Hepatocyte (in vitro differentiated cells): ENCODE results near the gene FOXF1. TPM values are rescaled to one million over a fixed set of nuclear protein-coding genes. Genes with fewer than 3 reads are reported as not detected.

Source experiments
- DNase-seq: peaks from one replicate; pipeline ENCODE4 v3.0.0-alpha.2; 2016; ENCODE audit warnings: low spot score
- H2AFZ ChIP-seq: fragments of 200-600 bp; sonication (generic); 2 replicates; pipeline ENCODE4 v1.6.0; 2016; ENCODE audit warnings: antibody characterized with exemption, mild to moderate bottlenecking
- H3K27ac ChIP-seq: fragments of 200-600 bp; sonication (generic); 2 replicates; pipeline ENCODE4 v1.5.1; 2016; ENCODE audit warnings: mild to moderate bottlenecking
- H3K27me3 ChIP-seq: fragments of 200-600 bp; sonication (generic); 2 replicates; pipeline ENCODE4 v1.6.1; 2016
- H3K36me3 ChIP-seq: fragments of 200-600 bp; sonication (generic); replicated peaks from 2 replicates; pipeline ENCODE4 v1.5.1; 2016; ENCODE audit warnings: low read depth; ENCODE audit not compliant: insufficient read depth
- H3K4me1 ChIP-seq: fragments of 200-600 bp; sonication (generic); 2 replicates; pipeline ENCODE4 v1.5.1; 2016; ENCODE audit warnings: mild to moderate bottlenecking, moderate library complexity; ENCODE audit not compliant: insufficient read depth
- H3K4me2 ChIP-seq: fragments of 200-600 bp; sonication (generic); 2 replicates; pipeline ENCODE4 v1.6.0; 2016
- H3K4me3 ChIP-seq: fragments of 200-600 bp; sonication (generic); 2 replicates; pipeline ENCODE4 v1.5.1; 2016; ENCODE audit warnings: mild to moderate bottlenecking
- H3K79me2 ChIP-seq: fragments of 200-600 bp; sonication (generic); 2 replicates; pipeline ENCODE4 v1.6.0; 2017; ENCODE audit warnings: mild to moderate bottlenecking
- H3K9me2 ChIP-seq: fragments of 200-600 bp; sonication (generic); replicated peaks from 2 replicates; pipeline ENCODE4 v1.6.0; 2017; ENCODE audit warnings: mild to moderate bottlenecking; ENCODE audit not compliant: insufficient read depth
- H3K9me3 ChIP-seq: fragments of 200-600 bp; sonication (generic); 2 replicates; pipeline ENCODE4 v1.5.1; 2016; ENCODE audit warnings: low read depth, mild to moderate bottlenecking
- H4K20me1 ChIP-seq: fragments of 200-600 bp; sonication (generic); 2 replicates; pipeline ENCODE4 v1.6.0; 2016; ENCODE audit warnings: mild to moderate bottlenecking; ENCODE audit not compliant: insufficient read depth, poor library complexity, severe bottlenecking
- EZH2 ChIP-seq: fragments of 200-600 bp; sonication (generic); IDR thresholded peaks from 2 replicates; pipeline ENCODE4 v1.6.1; 2016; ENCODE audit warnings: antibody characterized with exemption, mild to moderate bottlenecking, borderline replicate concordance
- EZH2phosphoT487 ChIP-seq: fragments of 200-600 bp; sonication (generic); IDR thresholded peaks from one replicate; pipeline ENCODE4 v1.6.1; 2018; ENCODE audit warnings: antibody characterized with exemption, mild to moderate bottlenecking, low read depth, moderate library complexity; ENCODE audit not compliant: unreplicated experiment, severe bottlenecking
- WGBS: methylation state at CpG from one replicate; pipeline ENCODE4 v1.1.6; 2016; ENCODE audit warnings: low lambda C conversion rate; ENCODE audit errors: missing lambda C conversion rate; 5-methylcytosine and 5-hydroxymethylcytosine counted together
- polyA plus RNA-seq: library from polyadenylated mRNA; unstranded; fragments of >200 nt; fragmentation: Nextera tagmentation; extraction: Ambion mirVana; gene quantifications from 2 replicates; pipeline ENCODE4 v1.2.1, GENCODE V29; 2016
- total RNA-seq: library from RNA; depleted of rRNA; stranded (reverse); fragments of >200 nt; gene quantifications from 2 replicates; pipeline ENCODE4 v1.2.3, GENCODE V29; 2014
- TF ChIP-seq, protein P1 (sequence below): fragments of 200-600 bp; sonication (generic); IDR thresholded peaks from 2 replicates; pipeline ENCODE4 v1.5.1; 2016; ENCODE audit warnings: antibody characterized with exemption, mild to moderate bottlenecking; ENCODE audit not compliant: poor library complexity

Gene FOXF1
- total and polyA plus RNA-seq, 2 experiments from 2014 or later: 26.8 to 37.4 TPM

DNA sequence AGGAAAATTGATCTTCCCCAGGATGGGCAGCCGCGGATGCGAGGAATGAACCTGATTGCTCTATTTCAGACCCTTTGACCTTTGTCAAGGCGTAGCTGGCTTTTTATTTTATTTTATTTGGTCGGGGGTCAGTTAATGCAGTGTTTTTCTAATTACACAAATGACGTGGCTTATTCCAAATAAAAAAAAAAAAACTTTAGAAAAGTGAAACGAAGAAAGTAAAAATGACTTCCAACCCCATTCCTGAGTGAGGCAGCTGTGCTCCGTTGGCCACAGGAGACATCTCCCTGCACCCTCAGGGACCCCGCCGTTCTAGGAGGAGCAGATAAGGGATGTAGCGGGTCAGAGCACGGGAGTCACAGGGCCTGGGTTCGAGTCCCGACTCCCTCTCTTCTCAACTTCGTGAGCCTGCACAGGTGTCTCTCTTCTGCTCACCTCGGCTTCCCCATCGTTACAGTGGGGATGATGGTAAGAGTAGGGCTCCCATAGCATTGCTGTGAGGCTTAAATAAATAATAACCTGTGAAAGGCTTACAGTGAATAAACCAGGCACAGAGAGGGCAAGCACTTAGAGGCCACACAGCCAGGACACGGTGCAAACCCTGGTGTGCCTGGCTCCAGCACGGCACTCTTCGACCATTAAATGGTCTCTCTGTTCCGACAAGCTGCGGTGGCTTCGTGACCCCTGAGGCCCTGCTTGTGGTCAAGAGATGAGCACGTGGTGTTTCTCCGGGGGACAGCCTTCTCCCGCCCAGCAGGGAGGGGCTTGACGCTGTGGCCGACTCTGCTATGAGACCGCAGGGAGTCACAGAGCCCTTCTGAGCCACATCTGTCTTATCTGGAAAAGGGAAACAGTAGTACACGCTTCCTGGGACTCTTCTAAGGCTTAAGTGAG is 10.2 kb downstream of the FOXF1 start:
- Histone ChIP-seq H3K4me1 (peaks cover 21% of the 10 kb centered on the region), H3K4me2 (peak overlapping the region; percentile 69), H3K4me3 (no peak overlapping the region), H3K27me3 (peaks cover 37% of the 10 kb centered on the region), H3K9me2 (no peaks in the 10 kb centered on the region), H2AFZ (no peak overlapping the region), H3K79me2 (peaks cover 19% of the 10 kb centered on the region), H3K27ac (no peak overlapping the region), H3K36me3 (no peaks in the 10 kb centered on the region), H3K9me3 (no peaks in the 10 kb centered on the region), H4K20me1 (peaks cover 4% of the 10 kb centered on the region)
- 65% methylated on average over 30 of the region's 30 CpGs for WGBS
- no peak for DNase-seq
- no peak for TF ChIP-seq EZH2phosphoT487
- TF ChIP-seq, protein P1, sequence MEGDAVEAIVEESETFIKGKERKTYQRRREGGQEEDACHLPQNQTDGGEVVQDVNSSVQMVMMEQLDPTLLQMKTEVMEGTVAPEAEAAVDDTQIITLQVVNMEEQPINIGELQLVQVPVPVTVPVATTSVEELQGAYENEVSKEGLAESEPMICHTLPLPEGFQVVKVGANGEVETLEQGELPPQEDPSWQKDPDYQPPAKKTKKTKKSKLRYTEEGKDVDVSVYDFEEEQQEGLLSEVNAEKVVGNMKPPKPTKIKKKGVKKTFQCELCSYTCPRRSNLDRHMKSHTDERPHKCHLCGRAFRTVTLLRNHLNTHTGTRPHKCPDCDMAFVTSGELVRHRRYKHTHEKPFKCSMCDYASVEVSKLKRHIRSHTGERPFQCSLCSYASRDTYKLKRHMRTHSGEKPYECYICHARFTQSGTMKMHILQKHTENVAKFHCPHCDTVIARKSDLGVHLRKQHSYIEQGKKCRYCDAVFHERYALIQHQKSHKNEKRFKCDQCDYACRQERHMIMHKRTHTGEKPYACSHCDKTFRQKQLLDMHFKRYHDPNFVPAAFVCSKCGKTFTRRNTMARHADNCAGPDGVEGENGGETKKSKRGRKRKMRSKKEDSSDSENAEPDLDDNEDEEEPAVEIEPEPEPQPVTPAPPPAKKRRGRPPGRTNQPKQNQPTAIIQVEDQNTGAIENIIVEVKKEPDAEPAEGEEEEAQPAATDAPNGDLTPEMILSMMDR: no peak
- no peak for TF ChIP-seq EZH2

DNA sequence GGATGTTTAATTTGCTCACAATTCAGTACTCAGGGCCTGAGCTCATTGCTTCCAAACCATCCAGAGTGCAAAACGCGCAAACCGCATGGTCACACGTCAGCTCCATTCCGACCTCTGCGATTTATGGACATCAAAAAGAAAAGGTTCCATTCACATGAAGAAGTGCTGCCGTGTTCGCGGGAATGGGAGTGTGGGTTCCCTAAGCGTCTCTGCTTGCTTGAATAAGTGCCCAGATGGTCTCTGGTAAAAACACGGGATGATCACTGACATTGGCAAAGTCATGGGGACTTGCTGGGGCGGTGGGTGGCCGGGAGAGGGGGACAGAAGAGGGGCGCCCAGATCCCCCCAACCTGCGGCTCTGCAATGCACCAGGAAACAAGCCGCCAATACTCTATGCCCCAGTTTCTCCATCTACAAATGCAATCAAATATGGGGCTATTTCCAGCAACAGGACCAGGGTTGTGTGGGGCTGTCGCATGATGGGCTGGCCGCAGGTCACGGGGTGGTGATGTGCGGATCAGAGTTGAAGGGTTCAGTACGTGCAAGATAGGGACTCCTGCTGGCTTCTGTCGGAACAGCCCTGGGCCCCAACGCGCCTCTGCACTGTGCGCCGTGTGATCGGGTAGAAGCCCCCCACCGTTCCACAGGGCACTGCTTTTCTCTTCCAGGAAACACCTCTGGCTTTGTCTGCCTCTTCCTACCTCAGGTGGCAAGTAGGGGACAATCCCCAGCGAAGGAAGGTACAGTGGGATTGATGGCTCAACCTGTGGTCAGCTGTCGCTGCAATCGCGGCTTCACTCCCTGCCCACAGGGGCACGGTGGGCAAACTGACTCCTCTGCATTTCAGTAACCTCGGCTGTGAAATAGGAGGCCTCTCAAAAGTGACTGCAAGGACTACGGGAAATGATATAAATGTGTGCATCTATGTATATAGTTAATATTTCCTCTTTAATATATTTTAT is 11.2 kb downstream of the FOXF1 start:
- Histone ChIP-seq H3K4me2 (no peak overlapping the region), H3K27me3 (peaks cover 28% of the 10 kb centered on the region), H3K4me1 (peaks cover 16% of the 10 kb centered on the region), H3K9me2 (no peaks in the 10 kb centered on the region), H3K4me3 (no peak overlapping the region), H2AFZ (no peak overlapping the region), H3K79me2 (peaks cover 9% of the 10 kb centered on the region), H3K36me3 (no peaks in the 10 kb centered on the region), H3K27ac (no peak overlapping the region), H4K20me1 (peaks cover 1% of the 10 kb centered on the region), H3K9me3 (no peaks in the 10 kb centered on the region)
- no peak for DNase-seq
- 89% methylated on average over 35 of the region's 35 CpGs for WGBS
- TF ChIP-seq, protein P1: no peak
- TF ChIP-seq EZH2phosphoT487 (no peak), EZH2 (no peak)

DNA sequence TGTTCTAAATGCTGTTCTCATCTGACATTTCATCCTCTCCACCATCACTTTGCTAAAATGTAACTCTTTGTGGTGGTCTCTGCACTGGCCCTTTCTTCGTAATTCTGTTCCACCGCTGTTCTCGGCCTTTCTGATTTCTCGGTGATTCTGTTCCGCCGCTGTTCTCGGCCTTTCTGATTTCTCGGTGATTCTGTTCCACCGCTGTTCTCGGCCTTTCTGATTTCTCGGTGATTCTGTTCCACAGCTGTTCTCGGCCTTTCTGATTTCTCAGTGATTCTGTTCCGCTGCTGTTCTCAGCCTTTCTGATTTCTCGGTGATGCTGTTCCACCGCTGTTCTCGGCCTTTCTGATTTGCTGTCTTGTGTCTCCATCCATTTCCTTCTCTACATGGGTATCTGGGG is 12.3 kb downstream of the FOXF1 start:
- no peak for DNase-seq
- WGBS: 89% methylated on average over 16 of the region's 16 CpGs
- Histone ChIP-seq H3K9me2 (no peaks in the 10 kb centered on the region), H3K27me3 (peaks cover 18% of the 10 kb centered on the region), H3K27ac (no peak overlapping the region), H3K9me3 (no peaks in the 10 kb centered on the region), H2AFZ (no peak overlapping the region), H3K4me3 (no peak overlapping the region), H4K20me1 (no peaks in the 10 kb centered on the region), H3K4me2 (no peak overlapping the region), H3K36me3 (no peaks in the 10 kb centered on the region), H3K79me2 (no peaks in the 10 kb centered on the region), H3K4me1 (peaks cover 6% of the 10 kb centered on the region)
- TF ChIP-seq, protein P1: no peak
- no peak for TF ChIP-seq EZH2phosphoT487
- no peak for TF ChIP-seq EZH2
